ENCODE data around the gene AFF1.
"Not testable (repeated sequence)": the region's sequence is repeated elsewhere in the genome, so short reads cannot be mapped to it uniquely, and the experiment has no call there.

The AFF1 gene

GRCh38 chr4:87037171-87037570, 102.4 kb downstream of the AFF1 start:
- not testable (repeated sequence) for DNase-seq (ENCODE audit: low spot score)

- DNase-seq (ENCODE audit: low spot score) = no peak
Observed at GRCh38 chr4:87037671-87038334, 103.0 kb downstream of the AFF1 start.

GRCh38 chr4:87038837-87039615, 104.2 kb downstream of the AFF1 start:
- no peak for DNase-seq (ENCODE audit: low spot score)

- no peak for DNase-seq (ENCODE audit: low spot score)
Observed at GRCh38 chr4:87041141-87041540, 106.3 kb downstream of the AFF1 start.

- no peak for DNase-seq (ENCODE audit: low spot score)
Observed at GRCh38 chr4:87042221-87042620, 107.4 kb downstream of the AFF1 start.

- no peak for DNase-seq (ENCODE audit: low spot score)
Observed at GRCh38 chr4:87042986-87043820, 108.4 kb downstream of the AFF1 start.

- DNase-seq (ENCODE audit: low spot score) = no peak
Observed at GRCh38 chr4:87044511-87045233, 109.9 kb downstream of the AFF1 start.

- no peak for DNase-seq (ENCODE audit: low spot score)
Observed at GRCh38 chr4:87045234-87045558, 110.4 kb downstream of the AFF1 start.

- DNase-seq (ENCODE audit: low spot score) = no peak
Observed at GRCh38 chr4:87045659-87046058, 110.8 kb downstream of the AFF1 start.

GRCh38 chr4:87046121-87046551, 111.3 kb downstream of the AFF1 start:
- DNase-seq (ENCODE audit: low spot score) = no peak

- no peak for DNase-seq (ENCODE audit: low spot score)
Observed at GRCh38 chr4:87047281-87047798, 112.5 kb downstream of the AFF1 start.

- DNase-seq (ENCODE audit: low spot score) = no peak
Observed at GRCh38 chr4:87049508-87049907, 114.7 kb downstream of the AFF1 start.

GRCh38 chr4:87050596-87050995, 115.8 kb downstream of the AFF1 start:
- DNase-seq (ENCODE audit: low spot score) = no peak

GRCh38 chr4:87051121-87051713, 116.4 kb downstream of the AFF1 start:
- DNase-seq (ENCODE audit: low spot score) = no peak

- DNase-seq (ENCODE audit: low spot score) = no peak
Observed at GRCh38 chr4:87052615-87053014, 117.8 kb downstream of the AFF1 start.

GRCh38 chr4:87053176-87053658, 118.4 kb downstream of the AFF1 start:
- DNase-seq (ENCODE audit: low spot score) = no peak

- DNase-seq (ENCODE audit: low spot score) = peak; percentile 75
Observed at GRCh38 chr4:87053802-87054767, 119.3 kb downstream of the AFF1 start.

- no peak for DNase-seq (ENCODE audit: low spot score)
Observed at GRCh38 chr4:87054900-87055299, 120.1 kb downstream of the AFF1 start.

- DNase-seq (ENCODE audit: low spot score) = no peak
Observed at GRCh38 chr4:87055311-87055710, 120.5 kb downstream of the AFF1 start.

- DNase-seq (ENCODE audit: low spot score) = no peak
Observed at GRCh38 chr4:87056881-87057280, 122.1 kb downstream of the AFF1 start.
